Measurements from ENCODE around the gene UBE2D2. TPM values are rescaled to one million over a fixed set of nuclear protein-coding genes. Genes with fewer than 3 reads are reported as not detected.
A peak's percentile ranks its signal among the peaks of the same experiment; 100 is the strongest.
"Not testable (repeated sequence)": the region's sequence is repeated elsewhere in the genome, so short reads cannot be mapped to it uniquely, and the experiment has no call there.

Gene UBE2D2
- total and polyA plus RNA-seq, 10 of the 15 experiments (the other 5 are each of a cell fraction or from before 2014, with no cell fraction given), result 58.6 to 245 (median 128) TPM

GRCh38 chr5:139546593-139546992 lies 14.5 kb upstream of the UBE2D2 start:
- FAIRE-seq; RAD21 ChIA-PET (ENCODE audit: unreplicated experiment); H3K79me2 ChIP-seq (ENCODE audit: control insufficient read depth, insufficient read depth, low read length); H3K4me2 ChIP-seq (ENCODE audit: control insufficient read depth, insufficient read depth); H3K27ac ChIP-seq (ENCODE audit: control insufficient read depth, insufficient read depth); H2AFZ ChIP-seq (ENCODE audit: control insufficient read depth, low read depth, low read length); in situ Hi-C loops (cut with MboI); ATAC-seq; BruUV-seq (replicated peaks); intact Hi-C loops (cut with micrococcal nuclease; ENCODE audit: unreplicated experiment); H3K9ac ChIP-seq (ENCODE audit: control insufficient read depth, insufficient read depth, low read length); H4K20me1 ChIP-seq (ENCODE audit: control insufficient read depth, insufficient read depth); H3K27me3 ChIP-seq (replicated peaks in 1 of 2; ENCODE audit: control insufficient read depth in 2 of 2, insufficient read depth in 2 of 2, low read length in 1 of 2); DNase-seq (ENCODE audit: low read depth, low spot score); H3K9me3 ChIP-seq (replicated peaks; ENCODE audit: control insufficient read depth, insufficient read depth, low read length); H3K36me3 ChIP-seq (ENCODE audit: control insufficient read depth in 2 of 2, insufficient read depth in 2 of 2, low read length in 1 of 2); H3K4me3 ChIP-seq; H3K4me1 ChIP-seq (ENCODE audit: control insufficient read depth, insufficient read depth, low read length): not testable (repeated sequence)
- ChIA-PET CTCF (interaction anchor here (0.7 to 1.2 kb wide), 2 partner anchors 10 to 65 kb away, joined by 3 read pairs; no protein-coding TSS in a partner anchor), SMC1A (ENCODE audit: uncharacterized antibody, unreplicated experiment) (interaction anchor here (0.6 to 1.8 kb wide), 4 partner anchors 22 to 46 kb away, joined by 3 to 6 read pairs (median 3); no protein-coding TSS in a partner anchor), POLR2A (interaction anchor here (1.1 kb wide), 1 partner anchor 14 kb away, joined by 3 read pairs; the partner anchor contains the start of gene UBE2D2)
- WGBS (ENCODE audit: insufficient coverage, insufficient replicate concordance, low lambda C conversion rate, missing lambda C conversion rate), result 39% methylated on average over 6 of the region's 6 CpGs
- TF ChIP-seq RELB (IDR thresholded peaks at IDR 0.05; ENCODE audit: low read depth), result 0 out of 2 replicates have a peak, but pooled peaks have one; percentile 5

GRCh38 chr5:139549162-139549894 lies 11.8 kb upstream of the UBE2D2 start:
- no peaks in the 10 kb centered on the region for H3K79me2 ChIP-seq (ENCODE audit: control insufficient read depth, insufficient read depth, low read length)
- no peak for FAIRE-seq
- no peak for DNase-seq (ENCODE audit: low read depth, low spot score)
- H3K9ac ChIP-seq (ENCODE audit: control insufficient read depth, insufficient read depth, low read length), result no peak overlapping the region
- in situ Hi-C loops (cut with MboI) (no loop called here), intact Hi-C loops (cut with micrococcal nuclease; ENCODE audit: unreplicated experiment) (no loop called here)
- 97% methylated on average over 44 of the region's 49 CpGs for WGBS (ENCODE audit: insufficient coverage, insufficient replicate concordance, low lambda C conversion rate, missing lambda C conversion rate)
- POLR2A ChIA-PET, result interaction anchor here (0.6 to 1.2 kb wide), 4 partner anchors 11 to 14 kb away, joined by 3 read pairs; partner anchors contain the start of gene UBE2D2
- H3K9me3 ChIP-seq (replicated peaks; ENCODE audit: control insufficient read depth, insufficient read depth, low read length), result peaks cover 2% of the 10 kb centered on the region; the same call in 1 of the 3 replicates
- no TSS peak for BruUV-seq (replicated peaks)
- ATAC-seq, result no peak
- H4K20me1 ChIP-seq (ENCODE audit: control insufficient read depth, insufficient read depth), result no peaks in the 10 kb centered on the region
- RAD21 ChIA-PET (ENCODE audit: unreplicated experiment), result no interaction called here
- SMC1A ChIA-PET (ENCODE audit: uncharacterized antibody, unreplicated experiment), result interaction anchor here (0.9 to 5.0 kb wide), 2 partner anchors 15 to 121 kb away, joined by 3 to 33 read pairs; no protein-coding TSS in a partner anchor
- H3K27ac ChIP-seq (ENCODE audit: control insufficient read depth, insufficient read depth), result no peak overlapping the region
- H3K4me2 ChIP-seq (ENCODE audit: control insufficient read depth, insufficient read depth), result no peak overlapping the region
- no peaks in the 10 kb centered on the region for H3K4me1 ChIP-seq (ENCODE audit: control insufficient read depth, insufficient read depth, low read length)
- H3K36me3 ChIP-seq (ENCODE audit: control insufficient read depth in 2 of 2, insufficient read depth in 2 of 2, low read length in 1 of 2), result no peaks in the 10 kb centered on the region; a peak in 1 of 4 replicates
- CTCF ChIA-PET, result interaction anchor here (1.2 to 1.4 kb wide), 3 partner anchors 25 to 84 kb away, joined by 3 to 5 read pairs (median 4); no protein-coding TSS in a partner anchor
- H3K4me3 ChIP-seq, result no peak overlapping the region
- no peaks in the 10 kb centered on the region for H3K27me3 ChIP-seq (replicated peaks in 1 of 2; ENCODE audit: control insufficient read depth in 2 of 2, insufficient read depth in 2 of 2, low read length in 1 of 2)
- no peak overlapping the region for H2AFZ ChIP-seq (ENCODE audit: control insufficient read depth, low read depth, low read length)
- TF ChIP-seq ZNF24 (IDR thresholded peaks at IDR 0.05) (no peak), ZBTB33 (IDR thresholded peaks at IDR 0.05) (peak; percentile 77; the same call in 1 of the 2 replicates), PAX5 (IDR thresholded peaks at IDR 0.05; ENCODE audit: borderline replicate concordance, low read depth, low read length) (no peak), GATAD2B (conservative IDR thresholded peaks at IDR 0.05; ENCODE audit: low read depth) (0 out of 2 replicates have a peak, but pooled peaks have one; percentile 40), POLR2AphosphoS5 (IDR thresholded peaks at IDR 0.05; ENCODE audit: low read length) (no peak), FOXM1 (IDR thresholded peaks at IDR 0.05; ENCODE audit: low read depth, low read length) (no peak)
